Mammary epithelial cell (primary cell): ENCODE results near the gene ATAD1.

ENCODE experiments used
- EZH2 ChIP-seq: IDR thresholded peaks from 2 replicates; pipeline ENCODE4 v1.6.1; 2012; ENCODE audit warnings: low read length, inconsistent platforms, borderline replicate concordance
- TF ChIP-seq, protein P1 (sequence below), 2 donors: IDR thresholded peaks in 1 of 2; conservative IDR thresholded peaks in 1 of 2; 2 replicates each; pipeline ENCODE4 v1.5.1; 2011 to 2012; ENCODE audit warnings: inconsistent platforms in 2 of 2, low read length in 2 of 2, mild to moderate bottlenecking in 2 of 2, control low read depth in 1 of 2, low read depth in 1 of 2; ENCODE audit not compliant: insufficient read depth in 1 of 2; ENCODE audit errors: extremely low read depth in 1 of 2

DNA sequence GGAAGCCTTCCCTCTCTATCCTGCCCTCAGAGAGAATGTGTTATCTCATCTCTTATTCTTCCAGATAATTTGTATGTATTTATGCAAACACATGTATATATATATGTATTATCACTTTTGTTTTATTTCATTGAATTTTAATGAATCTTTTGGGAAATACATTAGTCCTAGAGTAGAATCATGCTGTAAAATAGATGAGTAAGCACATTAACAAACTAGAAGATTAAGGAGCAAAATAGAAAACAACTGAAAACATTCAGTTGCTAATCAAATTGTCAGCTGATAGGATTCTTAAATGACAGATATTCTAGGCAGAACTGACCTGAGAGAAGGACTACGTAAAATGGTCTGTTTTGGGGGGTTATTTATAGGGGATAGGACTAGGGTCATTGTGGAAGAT is 34.1 kb upstream of the ATAD1 start:
- no peak for TF ChIP-seq EZH2
- TF ChIP-seq, protein P1, sequence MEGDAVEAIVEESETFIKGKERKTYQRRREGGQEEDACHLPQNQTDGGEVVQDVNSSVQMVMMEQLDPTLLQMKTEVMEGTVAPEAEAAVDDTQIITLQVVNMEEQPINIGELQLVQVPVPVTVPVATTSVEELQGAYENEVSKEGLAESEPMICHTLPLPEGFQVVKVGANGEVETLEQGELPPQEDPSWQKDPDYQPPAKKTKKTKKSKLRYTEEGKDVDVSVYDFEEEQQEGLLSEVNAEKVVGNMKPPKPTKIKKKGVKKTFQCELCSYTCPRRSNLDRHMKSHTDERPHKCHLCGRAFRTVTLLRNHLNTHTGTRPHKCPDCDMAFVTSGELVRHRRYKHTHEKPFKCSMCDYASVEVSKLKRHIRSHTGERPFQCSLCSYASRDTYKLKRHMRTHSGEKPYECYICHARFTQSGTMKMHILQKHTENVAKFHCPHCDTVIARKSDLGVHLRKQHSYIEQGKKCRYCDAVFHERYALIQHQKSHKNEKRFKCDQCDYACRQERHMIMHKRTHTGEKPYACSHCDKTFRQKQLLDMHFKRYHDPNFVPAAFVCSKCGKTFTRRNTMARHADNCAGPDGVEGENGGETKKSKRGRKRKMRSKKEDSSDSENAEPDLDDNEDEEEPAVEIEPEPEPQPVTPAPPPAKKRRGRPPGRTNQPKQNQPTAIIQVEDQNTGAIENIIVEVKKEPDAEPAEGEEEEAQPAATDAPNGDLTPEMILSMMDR (conservative IDR thresholded peaks at IDR 0.05 in 1 of 2, IDR thresholded peaks at IDR 0.05 in 1 of 2; ENCODE audit: extremely low read depth in 1 of 2, insufficient read depth in 1 of 2, low read depth in 1 of 2, low read length in 2 of 2), result no peak
